Measurements from ENCODE around the gene CCR5. TPM values are rescaled to one million over a fixed set of nuclear protein-coding genes. Genes with fewer than 3 reads are reported as not detected.

CCR5 gene
- total RNA-seq, 1 donor from 2014 or later: 0.55 TPM

DNA sequence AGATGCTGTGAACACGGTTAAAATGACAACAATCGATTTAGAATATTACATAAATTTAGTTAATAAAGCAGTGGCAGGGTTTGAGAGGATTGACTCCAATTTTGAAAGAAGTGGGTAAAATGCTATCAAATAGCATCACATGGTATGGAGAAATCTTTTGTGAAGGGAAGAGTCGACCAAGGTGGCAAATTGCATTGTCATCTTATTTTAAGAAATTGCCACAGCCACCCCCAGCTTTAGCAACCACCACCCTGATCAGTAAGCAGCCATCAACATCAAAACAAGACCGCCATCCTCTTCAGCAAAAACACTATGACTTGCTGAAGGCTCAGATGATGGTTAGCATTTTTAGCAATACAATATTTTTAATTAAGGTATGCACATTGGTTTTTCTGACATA is 5.7 kb upstream of the CCR5 start:
- no peaks in the 10 kb centered on the region for H3K36me3 Mint-ChIP-seq (ENCODE audit: low read depth)
- no peaks in the 10 kb centered on the region for H3K9me3 Mint-ChIP-seq
- DNase-seq (no peak), ATAC-seq (ENCODE audit: low read depth) (no peak)
- TF ChIP-seq, protein P1, sequence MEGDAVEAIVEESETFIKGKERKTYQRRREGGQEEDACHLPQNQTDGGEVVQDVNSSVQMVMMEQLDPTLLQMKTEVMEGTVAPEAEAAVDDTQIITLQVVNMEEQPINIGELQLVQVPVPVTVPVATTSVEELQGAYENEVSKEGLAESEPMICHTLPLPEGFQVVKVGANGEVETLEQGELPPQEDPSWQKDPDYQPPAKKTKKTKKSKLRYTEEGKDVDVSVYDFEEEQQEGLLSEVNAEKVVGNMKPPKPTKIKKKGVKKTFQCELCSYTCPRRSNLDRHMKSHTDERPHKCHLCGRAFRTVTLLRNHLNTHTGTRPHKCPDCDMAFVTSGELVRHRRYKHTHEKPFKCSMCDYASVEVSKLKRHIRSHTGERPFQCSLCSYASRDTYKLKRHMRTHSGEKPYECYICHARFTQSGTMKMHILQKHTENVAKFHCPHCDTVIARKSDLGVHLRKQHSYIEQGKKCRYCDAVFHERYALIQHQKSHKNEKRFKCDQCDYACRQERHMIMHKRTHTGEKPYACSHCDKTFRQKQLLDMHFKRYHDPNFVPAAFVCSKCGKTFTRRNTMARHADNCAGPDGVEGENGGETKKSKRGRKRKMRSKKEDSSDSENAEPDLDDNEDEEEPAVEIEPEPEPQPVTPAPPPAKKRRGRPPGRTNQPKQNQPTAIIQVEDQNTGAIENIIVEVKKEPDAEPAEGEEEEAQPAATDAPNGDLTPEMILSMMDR (IDR thresholded peaks at IDR 0.05): no peak
- intact Hi-C loops (cut with micrococcal nuclease): no loop called here
- no peaks in the 10 kb centered on the region for H3K27me3 Mint-ChIP-seq
- H3K27ac Mint-ChIP-seq: no peak overlapping the region
- H3K4me1 Mint-ChIP-seq: peaks cover 46% of the 10 kb centered on the region
- H3K4me3 Mint-ChIP-seq: no peak overlapping the region
- ChIA-PET POLR2A (no interaction called here), CTCF (interaction anchor here (1.6 to 1.9 kb wide), 2 partner anchors 19 to 426 kb away, joined by 3 to 4 read pairs; no protein-coding TSS in a partner anchor)

DNA sequence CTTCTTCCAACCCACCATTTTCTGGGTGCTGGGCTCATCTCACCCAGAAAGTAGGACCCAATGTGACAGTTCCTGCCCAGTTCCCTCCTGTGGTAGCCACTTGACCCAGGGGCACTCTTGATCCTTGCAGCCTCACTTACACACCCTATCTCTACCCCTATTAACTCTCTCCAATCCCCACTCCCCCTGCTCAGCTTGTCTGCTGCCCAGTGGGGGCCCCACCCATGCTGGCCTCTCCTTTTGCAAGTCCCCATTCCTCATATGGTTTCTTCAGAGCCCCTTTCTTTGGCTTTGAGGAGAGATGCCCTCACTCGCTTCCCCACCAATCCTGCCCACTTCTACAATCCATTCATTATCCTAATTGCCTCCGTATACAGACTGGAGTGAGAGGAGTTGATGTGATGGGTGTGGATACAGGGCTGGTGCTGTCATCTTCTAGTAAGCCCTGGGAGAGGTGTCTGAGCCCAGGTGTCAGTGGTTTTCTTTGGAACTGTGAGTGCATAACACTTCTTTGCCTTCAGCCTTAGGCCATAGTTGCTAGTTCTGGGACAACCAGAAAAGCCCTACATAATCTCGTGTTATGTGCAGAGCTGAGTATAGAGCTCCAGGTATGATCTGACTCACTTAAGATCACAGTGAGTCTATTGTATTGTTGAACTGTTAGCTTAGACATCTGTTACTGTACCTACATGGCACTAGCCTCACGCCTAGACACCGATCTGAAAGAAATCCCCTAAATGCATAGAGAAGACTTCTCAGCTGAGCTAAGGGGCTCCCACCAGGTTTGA is 4.8 kb upstream of the CCR5 start:
- ATAC-seq (ENCODE audit: low read depth) (no peak), DNase-seq (no peak)
- POLR2A ChIA-PET: no interaction called here
- Mint-ChIP-seq H3K27me3 (no peaks in the 10 kb centered on the region), H3K27ac (no peak overlapping the region), H3K36me3 (ENCODE audit: low read depth) (no peaks in the 10 kb centered on the region), H3K4me1 (peaks cover 43% of the 10 kb centered on the region), H3K9me3 (no peaks in the 10 kb centered on the region), H3K4me3 (no peak overlapping the region)
- CTCF ChIA-PET: no interaction called here
- intact Hi-C loops (cut with micrococcal nuclease): no loop called here
- TF ChIP-seq, protein P1 (IDR thresholded peaks at IDR 0.05): no peak

DNA sequence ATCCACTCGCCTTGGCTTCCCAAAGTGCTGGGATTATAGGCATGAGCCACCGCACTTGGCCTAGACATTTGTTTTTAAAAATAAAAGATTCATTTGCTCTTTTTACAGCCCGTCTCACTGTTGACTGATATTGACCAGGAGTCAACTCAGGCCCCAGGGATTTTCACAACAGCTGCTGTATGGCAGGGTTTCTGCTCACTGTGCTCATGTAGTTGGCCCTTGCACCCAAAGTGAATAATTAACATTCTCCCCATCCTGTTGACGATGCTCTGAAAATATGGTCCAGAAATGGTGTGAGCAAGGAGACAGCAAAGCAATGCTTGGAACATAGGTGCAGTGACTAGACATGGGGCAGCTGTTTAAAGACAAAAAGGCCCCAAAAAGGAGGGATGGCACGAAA is 2.9 kb upstream of the CCR5 start:
- ChIA-PET CTCF (interaction anchor here (0.6 to 6.5 kb wide), 20 partner anchors 10 to 428 kb away, joined by 3 to 129 read pairs (median 8); partner anchors contain the start of genes CCR1, CCR5AS and CCRL2), POLR2A (interaction anchor here (0.6 to 1.5 kb wide), 2 partner anchors 68 to 287 kb away, joined by 3 to 5 read pairs; no protein-coding TSS in a partner anchor)
- intact Hi-C loops (cut with micrococcal nuclease): loop anchor here (1.0 to 2.0 kb wide), 6 partner anchors 92 to 429 kb away; partner anchors contain the start of gene CCR1
- no peaks in the 10 kb centered on the region for H3K36me3 Mint-ChIP-seq (ENCODE audit: low read depth)
- no peak for ATAC-seq (ENCODE audit: low read depth)
- no peak overlapping the region for H3K4me3 Mint-ChIP-seq
- no peak for DNase-seq
- peaks cover 2% of the 10 kb centered on the region for H3K27me3 Mint-ChIP-seq
- H3K9me3 Mint-ChIP-seq: no peaks in the 10 kb centered on the region
- TF ChIP-seq, protein P1 (IDR thresholded peaks at IDR 0.05): no peak
- peaks cover 34% of the 10 kb centered on the region for H3K4me1 Mint-ChIP-seq
- H3K27ac Mint-ChIP-seq: no peak overlapping the region

DNA sequence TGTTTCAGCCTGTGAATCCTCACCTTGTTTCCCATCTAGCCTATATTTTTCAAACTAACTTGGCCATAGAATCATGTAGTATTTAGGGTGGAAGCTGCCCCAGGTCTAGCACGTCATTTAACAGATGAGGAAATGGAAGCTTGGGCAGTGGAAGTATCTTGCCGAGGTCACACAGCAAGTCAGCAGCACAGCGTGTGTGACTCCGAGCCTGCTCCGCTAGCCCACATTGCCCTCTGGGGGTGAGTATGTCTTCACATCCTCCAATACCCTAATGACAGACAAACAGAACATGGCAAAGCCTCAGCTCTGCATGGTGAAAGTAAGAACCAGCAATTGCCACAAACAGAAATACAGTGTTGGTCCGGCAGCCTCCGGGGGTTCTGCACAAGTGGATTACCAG is 2.2 kb upstream of the CCR5 start:
- ATAC-seq (ENCODE audit: low read depth) (peak; percentile 91), DNase-seq (peak; percentile 33)
- H3K36me3 Mint-ChIP-seq (ENCODE audit: low read depth): no peaks in the 10 kb centered on the region
- H3K4me1 Mint-ChIP-seq: peaks cover 34% of the 10 kb centered on the region
- intact Hi-C loops (cut with micrococcal nuclease): loop anchor here (1.0 to 2.0 kb wide), 6 partner anchors 92 to 430 kb away; partner anchors contain the start of gene CCR1
- peaks cover 2% of the 10 kb centered on the region for H3K27me3 Mint-ChIP-seq
- peak overlapping the region; percentile 7 for H3K4me3 Mint-ChIP-seq
- POLR2A ChIA-PET: interaction anchor here (0.6 to 1.8 kb wide), 5 partner anchors 69 to 288 kb away, joined by 3 to 5 read pairs (median 3); no protein-coding TSS in a partner anchor
- CTCF ChIA-PET: interaction anchor here (0.6 to 6.5 kb wide), 26 partner anchors 9 to 709 kb away, joined by 3 to 129 read pairs (median 6); partner anchors contain the start of genes CCR1 and CCR2
- no peaks in the 10 kb centered on the region for H3K9me3 Mint-ChIP-seq
- TF ChIP-seq, protein P1 (IDR thresholded peaks at IDR 0.05): no peak
- H3K27ac Mint-ChIP-seq: no peak overlapping the region

DNA sequence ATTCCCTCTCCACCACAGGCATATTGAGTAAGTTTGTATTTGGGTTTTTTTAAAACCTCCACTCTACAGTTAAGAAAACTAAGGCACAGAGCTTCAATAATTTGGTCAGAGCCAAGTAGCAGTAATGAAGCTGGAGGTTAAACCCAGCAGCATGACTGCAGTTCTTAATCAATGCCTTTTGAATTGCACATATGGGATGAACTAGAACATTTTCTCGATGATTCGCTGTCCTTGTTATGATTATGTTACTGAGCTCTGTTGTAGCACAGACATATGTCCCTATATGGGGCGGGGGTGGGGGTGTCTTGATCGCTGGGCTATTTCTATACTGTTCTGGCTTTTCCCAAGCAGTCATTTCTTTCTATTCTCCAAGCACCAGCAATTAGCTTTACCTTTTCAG is 1.6 kb upstream of the CCR5 start:
- ChIA-PET POLR2A (interaction anchor here (0.6 to 1.8 kb wide), 2 partner anchors 77 to 92 kb away, joined by 3 to 5 read pairs; no protein-coding TSS in a partner anchor), CTCF (interaction anchor here (0.6 to 6.5 kb wide), 23 partner anchors 9 to 709 kb away, joined by 3 to 129 read pairs (median 8); partner anchors contain the start of genes CCR1 and CCR2)
- ATAC-seq (ENCODE audit: low read depth) (no peak), DNase-seq (no peak)
- Mint-ChIP-seq H3K27me3 (peaks cover 2% of the 10 kb centered on the region), H3K4me1 (peaks cover 34% of the 10 kb centered on the region), H3K36me3 (ENCODE audit: low read depth) (no peaks in the 10 kb centered on the region), H3K9me3 (no peaks in the 10 kb centered on the region), H3K4me3 (no peak overlapping the region), H3K27ac (no peak overlapping the region)
- intact Hi-C loops (cut with micrococcal nuclease): loop anchor here (2.0 kb wide), 3 partner anchors 160 to 430 kb away; partner anchors contain the start of gene CCR1
- TF ChIP-seq, protein P1 (IDR thresholded peaks at IDR 0.05): no peak
